PC-3 (cell line): ENCODE data around the gene GBF1. TPM values are rescaled to one million over a fixed set of nuclear protein-coding genes. Genes with fewer than 3 reads are reported as not detected.
A peak's percentile ranks its signal among the peaks of the same experiment; 100 is the strongest.

Experiments
- ATAC-seq: fragments of 200-7000 bp; cut with Tn5 transposase; 2 replicates; pipeline ENCODE4 v1.9.1; 2020; ENCODE audit warnings: mild to moderate bottlenecking, moderate library complexity
- BruUV-seq: library from RNA; stranded (reverse); fragments of 400-500 nt; replicated peaks from 2 replicates; lab custom pipeline; 2021; lab: Mats Ljungman, UMichigan
- CTCF ChIA-PET: fragments of 300-600 bp; sonication (Branson Sonifier 250); formaldehyde crosslinking; loops from one replicate; lab custom pipeline; 2022; ENCODE audit warnings: antibody characterized with exemption; lab: Charles Lee
- POLR2A ChIA-PET: fragments of 300-600 bp; sonication (Branson Sonifier 250); formaldehyde crosslinking; loops from one replicate; lab custom pipeline; 2022; ENCODE audit warnings: antibody characterized with exemption; ENCODE audit not compliant: unreplicated experiment; lab: Charles Lee
- DNase-seq: peaks from one replicate; pipeline ENCODE4 v3.0.0-alpha.2; 2015
- H2AFZ ChIP-seq: fragments of 300-600 bp; sonication (generic); 2 replicates; pipeline ENCODE4 v1.6.0; 2016; ENCODE audit warnings: antibody characterized with exemption, low read length
- H3F3A ChIP-seq: fragments of 300-600 bp; sonication (generic); one replicate; pipeline ENCODE4 v1.6.0; 2017; ENCODE audit warnings: antibody characterized with exemption, low read length, control low read depth, mild to moderate bottlenecking; ENCODE audit not compliant: unreplicated experiment
- H3K27ac ChIP-seq: fragments of 300-600 bp; sonication (generic); 2 replicates; pipeline ENCODE4 v1.5.1; 2016; ENCODE audit warnings: mild to moderate bottlenecking, low read length
- H3K27me3 ChIP-seq: fragments of 300-600 bp; sonication (generic); 2 replicates; pipeline ENCODE4 v1.6.1; 2016; ENCODE audit warnings: low read length, mixed read lengths
- H3K36me3 ChIP-seq: fragments of 300-600 bp; sonication (generic); 2 replicates; pipeline ENCODE4 v1.6.1; 2016; ENCODE audit warnings: low read depth, mixed run types, low read length, mixed read lengths
- H3K4me1 ChIP-seq: fragments of 300-600 bp; sonication (generic); 2 replicates; pipeline ENCODE4 v1.5.1; 2016; ENCODE audit warnings: low read length; ENCODE audit not compliant: insufficient read depth
- H3K4me2 ChIP-seq: fragments of 300-600 bp; sonication (generic); 2 replicates; pipeline ENCODE4 v1.6.0; 2016; ENCODE audit warnings: low read length
- H3K4me3 ChIP-seq: fragments of 300-600 bp; sonication (generic); 2 replicates; pipeline ENCODE4 v1.5.1; 2016; ENCODE audit warnings: mild to moderate bottlenecking, low read length, mixed read lengths
- H3K79me2 ChIP-seq: fragments of 300-600 bp; sonication (generic); 2 replicates; pipeline ENCODE4 v1.6.1; 2017; ENCODE audit warnings: low read length, mixed read lengths
- H3K9ac ChIP-seq: fragments of 300-600 bp; sonication (generic); 2 replicates; pipeline ENCODE4 v1.6.0; 2016; ENCODE audit warnings: mild to moderate bottlenecking, low read length
- H3K9me2 ChIP-seq: fragments of 300-600 bp; sonication (generic); replicated peaks from 2 replicates; pipeline ENCODE4 v1.6.1; 2016; ENCODE audit warnings: mixed run types, low read length, mixed read lengths
- H3K9me3 ChIP-seq: fragments of 300-600 bp; sonication (generic); 2 replicates; pipeline ENCODE4 v1.6.1; 2016; ENCODE audit warnings: low read length, mixed read lengths
- H4K20me1 ChIP-seq: fragments of 300-600 bp; sonication (generic); 2 replicates; pipeline ENCODE4 v1.6.1; 2016; ENCODE audit warnings: low read length, mixed read lengths
- CTCF ChIP-seq: fragments of 300-600 bp; sonication (generic); conservative IDR thresholded peaks from 2 replicates; pipeline ENCODE4 v1.5.1; 2017; ENCODE audit warnings: antibody characterized with exemption, low read depth, mild to moderate bottlenecking, low read length
- EZH2 ChIP-seq: fragments of 300-600 bp; sonication (generic); IDR thresholded peaks from one replicate; pipeline ENCODE4 v1.6.1; 2017; ENCODE audit warnings: antibody characterized with exemption, mild to moderate bottlenecking, low read length; ENCODE audit not compliant: unreplicated experiment
- EZH2phosphoT487 ChIP-seq: fragments of 300-600 bp; sonication (generic); IDR thresholded peaks from 2 replicates; pipeline ENCODE4 v1.6.1; 2018; ENCODE audit warnings: mild to moderate bottlenecking, antibody characterized with exemption, low read length, borderline replicate concordance
- intact Hi-C: fragments of 100-400 bp; cut with micrococcal nuclease; formaldehyde crosslinking; loops from 2 replicates; pipeline ENCODE4 v1.9.0; 2023
- total RNA-seq: library from RNA; depleted of rRNA; stranded (reverse); fragments of >200 nt; gene quantifications from 2 replicates; pipeline ENCODE4 v1.2.3, GENCODE V29; 2014

The GBF1 gene
- total RNA-seq, 1 experiment from 2014 or later = 25.2 TPM

DNA sequence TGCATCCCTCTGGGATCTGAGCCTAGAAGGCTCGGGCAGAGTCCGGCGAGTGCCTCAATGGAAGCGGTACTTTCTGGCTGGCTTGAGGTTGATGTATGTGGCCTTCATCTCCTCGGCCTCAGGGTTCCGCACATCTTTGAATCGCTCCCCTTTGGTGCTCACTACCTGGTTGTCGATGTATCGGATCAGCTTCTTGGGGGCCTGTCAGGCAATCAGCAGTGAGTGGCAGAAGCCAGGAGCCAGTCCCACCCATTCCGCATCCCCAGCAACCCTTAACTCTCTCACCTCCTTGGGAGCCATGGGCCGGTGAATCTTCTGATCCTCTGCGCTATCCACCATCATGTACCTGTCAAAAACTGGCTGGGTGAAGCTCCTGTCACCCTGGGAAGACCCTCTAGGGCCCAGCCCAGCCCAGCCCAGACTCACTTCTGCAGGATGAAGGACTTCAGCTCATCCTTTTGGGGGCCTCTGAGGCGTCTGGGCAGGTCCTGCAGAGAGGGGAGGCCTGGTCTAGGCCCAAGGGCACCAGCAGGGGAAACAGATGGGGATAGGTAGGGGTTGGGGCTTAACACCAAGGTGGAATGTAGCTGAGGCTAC is 178.1 kb downstream of the GBF1 start:
- TSS peak; percentile 11 for BruUV-seq
- H3K9me3 ChIP-seq = no peaks in the 10 kb centered on the region
- ATAC-seq = no peak
- peak overlapping the region; percentile 92; the same call in 1 of the 2 replicates for H3K4me2 ChIP-seq
- no peaks in the 10 kb centered on the region for H3K27me3 ChIP-seq
- intact Hi-C loops = no loop called here
- H3K27ac ChIP-seq = no peak overlapping the region
- TF ChIP-seq EZH2 (no peak), CTCF (no peak), EZH2phosphoT487 (no peak)
- no peak for DNase-seq
- peaks cover 20% of the 10 kb centered on the region for H3K4me1 ChIP-seq
- ChIA-PET CTCF (interaction anchor here (0.6 kb wide), 1 partner anchor 1028 kb away, joined by 4 read pairs; no protein-coding TSS in a partner anchor), POLR2A (no interaction called here)
- no peak overlapping the region for H3K9ac ChIP-seq
- H3K79me2 ChIP-seq = peaks cover 11% of the 10 kb centered on the region; the same call in 1 of the 2 replicates
- H2AFZ ChIP-seq = no peak overlapping the region
- no peaks in the 10 kb centered on the region for H4K20me1 ChIP-seq
- 0 out of 2 replicates have a peak, but pooled peaks cover 4% of the 10 kb centered on the region for H3K36me3 ChIP-seq
- no peaks in the 10 kb centered on the region for H3F3A ChIP-seq
- no peak overlapping the region for H3K4me3 ChIP-seq
- no peaks in the 10 kb centered on the region for H3K9me2 ChIP-seq

DNA sequence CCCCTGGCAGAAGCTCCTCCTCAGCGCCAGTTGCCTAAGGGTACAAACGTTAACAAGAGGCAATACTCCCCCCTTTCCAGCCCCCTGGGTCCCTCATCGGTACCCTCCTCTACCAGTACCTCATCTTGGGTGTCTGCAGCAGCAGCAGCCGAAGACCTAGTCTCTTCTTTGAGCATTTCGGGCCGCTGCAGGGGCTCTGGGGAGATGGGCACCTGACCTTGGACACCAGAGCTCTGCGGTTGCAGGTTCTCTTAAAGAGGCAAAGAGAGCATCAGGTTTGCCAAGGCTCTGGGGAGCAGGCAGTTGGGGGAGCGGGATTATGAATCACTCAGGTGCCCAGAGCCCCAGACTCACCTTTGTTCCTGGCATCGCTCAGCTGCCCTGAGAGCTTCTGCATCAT is 178.8 kb downstream of the GBF1 start:
- Histone ChIP-seq H3F3A (no peaks in the 10 kb centered on the region), H3K79me2 (peaks cover 11% of the 10 kb centered on the region; the same call in 1 of the 2 replicates), H3K9me2 (no peaks in the 10 kb centered on the region), H2AFZ (no peak overlapping the region), H3K9me3 (no peaks in the 10 kb centered on the region), H3K4me3 (no peak overlapping the region), H4K20me1 (no peaks in the 10 kb centered on the region), H3K36me3 (0 out of 2 replicates have a peak, but pooled peaks cover 4% of the 10 kb centered on the region), H3K9ac (no peak overlapping the region), H3K4me1 (peaks cover 20% of the 10 kb centered on the region), H3K4me2 (no peak overlapping the region), H3K27me3 (no peaks in the 10 kb centered on the region), H3K27ac (no peak overlapping the region)
- POLR2A ChIA-PET = no interaction called here
- intact Hi-C loops = no loop called here
- no peak for TF ChIP-seq CTCF
- no peak for TF ChIP-seq EZH2
- no peak for TF ChIP-seq EZH2phosphoT487
- ATAC-seq (no peak), DNase-seq (no peak)
- no TSS peak for BruUV-seq
- CTCF ChIA-PET = no interaction called here

- POLR2A ChIA-PET = no interaction called here
Observed at GRCh38 chr10:102424916-102425315, 179.6 kb downstream of the GBF1 start.

More at GRCh38 chr10:102424916-102425315, 179.6 kb downstream of the GBF1 start:
- no TSS peak for BruUV-seq
- no peaks in the 10 kb centered on the region for H3F3A ChIP-seq
- H3K9me2 ChIP-seq = no peaks in the 10 kb centered on the region
- no peak overlapping the region for H3K27ac ChIP-seq
- no peak overlapping the region for H3K9ac ChIP-seq
- H3K36me3 ChIP-seq = 0 out of 2 replicates have a peak, but pooled peaks cover 4% of the 10 kb centered on the region
- peaks cover 17% of the 10 kb centered on the region for H3K4me1 ChIP-seq
- no peak overlapping the region for H2AFZ ChIP-seq
- intact Hi-C loops = no loop called here
- no peak for ATAC-seq
- no peaks in the 10 kb centered on the region for H3K9me3 ChIP-seq
- no peaks in the 10 kb centered on the region for H3K27me3 ChIP-seq
- H3K4me3 ChIP-seq = no peak overlapping the region
- CTCF ChIA-PET = no interaction called here
- no peak for DNase-seq
- H3K4me2 ChIP-seq = no peak overlapping the region
- peaks cover 11% of the 10 kb centered on the region; the same call in 1 of the 2 replicates for H3K79me2 ChIP-seq
- no peaks in the 10 kb centered on the region for H4K20me1 ChIP-seq
- TF ChIP-seq EZH2 = no peak
